H1 (cell line): Measurements from ENCODE around the gene OR7E24. TPM values are rescaled to one million over a fixed set of nuclear protein-coding genes. Genes with fewer than 3 reads are reported as not detected.

Experiments used
- CTCF ChIA-PET: fragments of 300-600 bp; sonication (Branson Sonifier 250); formaldehyde crosslinking; loops from one replicate; lab custom pipeline; 2021; ENCODE audit not compliant: partially characterized antibody; lab: Charles Lee
- POLR2A ChIA-PET: fragments of 300-600 bp; sonication (Branson Sonifier 250); formaldehyde crosslinking; loops from one replicate; lab custom pipeline; 2021; ENCODE audit warnings: inconsistent platforms; ENCODE audit not compliant: partially characterized antibody; lab: Charles Lee
- DNase-seq, 2 experiments: peaks; one replicate each; pipeline versions ENCODE4 v3.0.0 to v3.0.0-alpha.2; 2010 to 2022; ENCODE audit warnings: low spot score in 2 of 2, low read depth in 1 of 2, mixed read lengths in 1 of 2
- FAIRE-seq: peaks from 2 replicates; lab custom pipeline; 2011; peaks lifted over from hg19 to GRCh38; lab: Jason Lieb, UNC
- H2AFZ ChIP-seq: 2 replicates; pipeline ENCODE4 v1.8.1; 2012; ENCODE audit warnings: low read length, inconsistent platforms
- H2AK5ac ChIP-seq: 2 replicates; pipeline ENCODE4 v1.6.1; 2013; ENCODE audit warnings: low read depth, low read length
- H2BK120ac ChIP-seq: replicated peaks from 2 replicates; pipeline ENCODE3; 2013; ENCODE audit warnings: low read depth, low read length, inconsistent platforms
- H2BK12ac ChIP-seq: 2 replicates; pipeline ENCODE4 v1.6.1; 2013; ENCODE audit warnings: low read depth, low read length
- H2BK15ac ChIP-seq: 2 replicates; pipeline ENCODE4 v1.6.1; 2013; ENCODE audit warnings: low read length
- H2BK20ac ChIP-seq: 2 replicates; pipeline ENCODE4 v1.6.1; 2013; ENCODE audit warnings: low read length
- H2BK5ac ChIP-seq: 2 replicates; pipeline ENCODE4 v1.6.1; 2013; ENCODE audit warnings: low read depth, low read length
- H3K14ac ChIP-seq: 2 replicates; pipeline ENCODE4 v1.6.1; 2013; ENCODE audit warnings: inconsistent platforms; ENCODE audit not compliant: insufficient read length
- H3K18ac ChIP-seq: 2 replicates; pipeline ENCODE4 v1.6.1; 2013; ENCODE audit warnings: low read length; ENCODE audit errors: extremely low read depth
- H3K23ac ChIP-seq: 2 replicates; pipeline ENCODE4 v1.6.1; 2013; ENCODE audit warnings: inconsistent platforms; ENCODE audit not compliant: insufficient read length
- H3K23me2 ChIP-seq: 2 replicates; pipeline ENCODE4 v1.6.1; 2013; ENCODE audit warnings: low read depth, low read length
- H3K27ac ChIP-seq: 2 replicates; pipeline ENCODE4 v1.6.1; 2011; ENCODE audit warnings: low read depth, low read length, inconsistent platforms
- H3K27me3 ChIP-seq, 4 experiments: replicated peaks in 1 of 4; 1 replicate in 1 of 4; 2 replicates in 3 of 4; pipeline versions ENCODE4 v1.6.1 to v1.8.1; 2011 to 2013; ENCODE audit warnings: low read length in 3 of 4, mild to moderate bottlenecking in 3 of 4, inconsistent platforms in 2 of 4, mixed read lengths in 2 of 4, moderate library complexity in 1 of 4; ENCODE audit not compliant: control insufficient read depth in 3 of 4, insufficient read depth in 3 of 4; ENCODE audit errors: extremely low read depth in 1 of 4
- H3K36me3 ChIP-seq, 4 experiments: 2 replicates each; pipeline versions ENCODE4 v1.6.1 to v1.8.1; 2011 to 2013; ENCODE audit warnings: mild to moderate bottlenecking in 4 of 4, low read length in 3 of 4, moderate library complexity in 2 of 4, control low read depth in 1 of 4, inconsistent platforms in 1 of 4; ENCODE audit not compliant: insufficient read depth in 4 of 4, control insufficient read depth in 2 of 4
- H3K4ac ChIP-seq: replicated peaks from 2 replicates; pipeline ENCODE3; 2013; ENCODE audit warnings: low read length, low read depth, mixed read lengths, inconsistent platforms; ENCODE audit not compliant: insufficient read length
- H3K4me1 ChIP-seq, 4 experiments: replicated peaks in 1 of 4; 1 replicate in 1 of 4; 2 replicates in 3 of 4; pipeline versions ENCODE4 v1.6.1 to v1.8.1; 2011 to 2013; ENCODE audit warnings: low read length in 3 of 4, inconsistent platforms in 2 of 4, mixed read lengths in 1 of 4; ENCODE audit not compliant: insufficient read depth in 4 of 4, control insufficient read depth in 3 of 4
- H3K4me2 ChIP-seq, 2 experiments: 2 replicates each; pipeline versions ENCODE4 v1.6.1 to v1.8.1; 2011 to 2013; ENCODE audit warnings: low read depth in 2 of 2, low read length in 2 of 2, control low read depth in 1 of 2, inconsistent platforms in 1 of 2, mild to moderate bottlenecking in 1 of 2; ENCODE audit not compliant: insufficient read depth in 1 of 2
- H3K4me3 ChIP-seq, 4 experiments: fragments of 200-600, 300-600 bp in 1 of 4; sonication (generic), shearing (Covaris generic), sonication (Bioruptor Twin) in 1 of 4; 2 replicates each; pipeline versions ENCODE4 v1.5.1 to v1.8.1; 2011 to 2016; ENCODE audit warnings: low read length in 4 of 4, low read depth in 3 of 4, control low read depth in 2 of 4, inconsistent platforms in 2 of 4, mild to moderate bottlenecking in 2 of 4, mixed read lengths in 1 of 4, moderate library complexity in 1 of 4; ENCODE audit not compliant: insufficient read depth in 2 of 4; ENCODE audit errors: extremely low read depth in 1 of 4
- H3K56ac ChIP-seq: replicated peaks from 2 replicates; pipeline ENCODE3; 2013; ENCODE audit warnings: low read depth, mild to moderate bottlenecking, mixed read lengths, low read length, inconsistent platforms; ENCODE audit not compliant: insufficient read length
- H3K79me1 ChIP-seq: 2 replicates; pipeline ENCODE4 v1.6.1; 2013; ENCODE audit warnings: low read depth, low read length, control low read depth
- H3K79me2 ChIP-seq, 2 experiments: 2 replicates each; pipeline versions ENCODE4 v1.6.1 to v1.8.1; 2012 to 2013; ENCODE audit warnings: low read length in 2 of 2, mild to moderate bottlenecking in 2 of 2, inconsistent platforms in 1 of 2; ENCODE audit not compliant: insufficient read depth in 2 of 2, control insufficient read depth in 1 of 2
- H3K9ac ChIP-seq, 4 experiments: replicated peaks in 1 of 4; 1 replicate in 1 of 4; 2 replicates in 3 of 4; pipeline versions ENCODE4 v1.6.1 to v1.8.1; 2011 to 2013; ENCODE audit warnings: low read depth in 3 of 4, low read length in 3 of 4, control low read depth in 2 of 4, mild to moderate bottlenecking in 2 of 4, moderate library complexity in 2 of 4, inconsistent platforms in 1 of 4; ENCODE audit errors: extremely low read depth in 1 of 4
- H3K9me3 ChIP-seq, 2 experiments: 2 replicates each; pipeline versions ENCODE4 v1.6.1 to v1.8.1; 2012 to 2013; ENCODE audit warnings: mild to moderate bottlenecking in 2 of 2, moderate library complexity in 2 of 2, control low read depth in 1 of 2, inconsistent platforms in 1 of 2, low read depth in 1 of 2, low read length in 1 of 2, mixed read lengths in 1 of 2; ENCODE audit not compliant: insufficient read depth in 2 of 2
- H4K20me1 ChIP-seq, 2 experiments: replicated peaks in 1 of 2; 2 replicates each; pipeline versions ENCODE3 to v1.8.1; 2011 to 2013; ENCODE audit warnings: inconsistent platforms in 2 of 2, low read length in 2 of 2, mild to moderate bottlenecking in 1 of 2; ENCODE audit not compliant: insufficient read depth in 2 of 2, control insufficient read depth in 1 of 2
- H4K5ac ChIP-seq: 2 replicates; pipeline ENCODE4 v1.6.1; 2013; ENCODE audit warnings: low read length, low read depth, mixed read lengths, inconsistent platforms; ENCODE audit not compliant: insufficient read length
- H4K8ac ChIP-seq: 2 replicates; pipeline ENCODE4 v1.8.0; 2013; ENCODE audit warnings: mild to moderate bottlenecking, moderate library complexity, low read length, inconsistent platforms; ENCODE audit not compliant: insufficient read depth; ENCODE audit errors: extremely low read depth
- H4K91ac ChIP-seq: replicated peaks from 2 replicates; pipeline ENCODE3; 2013; ENCODE audit warnings: low read length, mixed read lengths, inconsistent platforms; ENCODE audit not compliant: insufficient read length
- CEBPB ChIP-seq: IDR thresholded peaks from 2 replicates; pipeline ENCODE4 v1.6.1; 2012; ENCODE audit warnings: low read depth, low read length
- CHD1 ChIP-seq: IDR thresholded peaks from 2 replicates; pipeline ENCODE4 v1.6.1; 2012; ENCODE audit warnings: low read depth, low read length, improper control_type of control experiment
- EP300 ChIP-seq, 2 experiments: IDR thresholded peaks; 1 replicate in 1 of 2; 2 replicates in 1 of 2; pipeline ENCODE4 v1.6.1; 2011 to 2012; ENCODE audit warnings: low read depth in 2 of 2, low read length in 2 of 2, mild to moderate bottlenecking in 2 of 2, borderline replicate concordance in 1 of 2, inconsistent platforms in 1 of 2, moderate library complexity in 1 of 2
- GABPA ChIP-seq: IDR thresholded peaks from 2 replicates; pipeline ENCODE4 v1.6.1; 2011; ENCODE audit warnings: mild to moderate bottlenecking, low read length, moderate library complexity, borderline replicate concordance; ENCODE audit not compliant: insufficient read depth
- KDM1A ChIP-seq: fragments of 200-600, 300-600 bp; sonication (generic); IDR thresholded peaks from 2 replicates; pipeline ENCODE4 v1.7.1; 2016; ENCODE audit warnings: mild to moderate bottlenecking, low read length, borderline replicate concordance
- NANOG ChIP-seq: IDR thresholded peaks from 2 replicates; pipeline ENCODE4 v1.6.1; 2011; ENCODE audit warnings: low read length, low read depth, mild to moderate bottlenecking, inconsistent platforms; ENCODE audit not compliant: insufficient read depth, poor library complexity, severe bottlenecking
- RFX5 ChIP-seq: IDR thresholded peaks from 2 replicates; pipeline ENCODE4 v1.6.1; 2011; ENCODE audit warnings: low read depth, low read length, improper control_type of control experiment, borderline replicate concordance
- SIN3A ChIP-seq, 2 experiments: IDR thresholded peaks in 1 of 2; conservative IDR thresholded peaks in 1 of 2; 2 replicates each; pipeline ENCODE4 v1.6.1; 2011 to 2012; ENCODE audit warnings: low read length in 2 of 2, improper control_type of control experiment in 1 of 2, low read depth in 1 of 2, mild to moderate bottlenecking in 1 of 2
- SIRT6 ChIP-seq: IDR thresholded peaks from one replicate; pipeline ENCODE4 v1.7.1; 2012; ENCODE audit warnings: low read length, inconsistent platforms
- SP4 ChIP-seq: IDR thresholded peaks from 2 replicates; pipeline ENCODE4 v1.6.1; 2012; ENCODE audit warnings: low read length, inconsistent platforms
- SUZ12 ChIP-seq: fragments of 200-600 bp; sonication (generic); IDR thresholded peaks from 2 replicates; pipeline ENCODE4 v1.6.1; 2012; ENCODE audit warnings: mild to moderate bottlenecking, inconsistent platforms, low read length, moderate library complexity, mixed read lengths
- TAF1 ChIP-seq: IDR thresholded peaks from 2 replicates; pipeline ENCODE4 v1.6.1; 2011; ENCODE audit warnings: mild to moderate bottlenecking, low read depth, low read length
- TEAD4 ChIP-seq: IDR thresholded peaks from 2 replicates; pipeline ENCODE4 v1.6.1; 2012; ENCODE audit warnings: low read depth, low read length, inconsistent platforms, mixed read lengths
- WGBS, 2 experiments: shearing (Covaris generic) in 1 of 2; methylation state at CpG; one replicate each; pipeline versions ENCODE4 v1.1.6 to v1.1.7; 2013 to 2015; ENCODE audit warnings: low lambda C conversion rate in 2 of 2, mixed read lengths in 2 of 2, inconsistent platforms in 1 of 2, low coverage in 1 of 2, missing lambda C conversion rate in 1 of 2; ENCODE audit not compliant: insufficient replicate concordance in 2 of 2, insufficient coverage in 1 of 2, insufficient read length in 1 of 2; ENCODE audit errors: extremely low coverage in 1 of 2, missing lambda C conversion rate in 1 of 2; 5-methylcytosine and 5-hydroxymethylcytosine counted together
- long read RNA-seq, 2 experiments: library from RNA in 1 of 2; library from capped mRNA in 1 of 2; stranded (forward); transcript quantifications; one replicate each; pipeline ENCODE4 v2.0.0, GENCODE V29; 2021; ENCODE audit warnings: inconsistent platforms in 1 of 2
- polyA minus RNA-seq, 3 experiments: library from RNA; depleted of rRNA, polyadenylated mRNA; stranded (reverse); fragments of >200 nt; gene quantifications; 1 replicate in 2 of 3; 2 replicates in 1 of 3; pipeline ENCODE4 v1.2.3, GENCODE V29; 2011
- polyA plus RNA-seq, 7 experiments: library from polyadenylated mRNA; depleted of rRNA in 3 of 7; stranded (reverse) in 5 of 7; unstranded in 2 of 7; fragments of >200 nt in 5 of 7; fragments of 200-250 nt in 2 of 7; gene quantifications; 1 replicate in 5 of 7; 2 replicates in 1 of 7; 4 replicates in 1 of 7; pipeline versions ENCODE4 v1.2.1 to v1.2.3, GENCODE V29; 2011 to 2013; ENCODE audit warnings: missing spikeins in 2 of 7, mixed read lengths in 2 of 7
- total RNA-seq: library from RNA; stranded (reverse); fragmentation: NEBNext Ultra II Directional; extraction: Animal tissue kit (Norgen Biotek cat#: 25700); gene quantifications from 2 replicates; pipeline ENCODE4 v1.2.1, GENCODE V29; 2021

Gene OR7E24
- total RNA-seq = not detected in 2 replicates
- not detected in 2 replicates for polyA plus RNA-seq (2011; rRNA removed)
- polyA plus RNA-seq (2011; cell fraction: cytosol; rRNA removed) = not detected
- polyA plus RNA-seq (2011; cell fraction: nucleus; rRNA removed) = not detected
- polyA plus RNA-seq (2012, experiment 1 of 2) = not detected in 4 replicates
- not detected for polyA plus RNA-seq (2012, experiment 2 of 2)
- not detected for polyA plus RNA-seq (2013, experiment 1 of 2)
- polyA plus RNA-seq (2013, experiment 2 of 2) = not detected
- not detected in 2 replicates for polyA minus RNA-seq (2011; rRNA and poly(A)+ RNA removed)
- not detected for polyA minus RNA-seq (2011; cell fraction: cytosol; rRNA and poly(A)+ RNA removed)
- not detected for polyA minus RNA-seq (2011; cell fraction: nucleus; rRNA and poly(A)+ RNA removed)
- long read RNA-seq, experiment 1 = 0 reads
- long read RNA-seq, experiment 2 = 0 reads

DNA sequence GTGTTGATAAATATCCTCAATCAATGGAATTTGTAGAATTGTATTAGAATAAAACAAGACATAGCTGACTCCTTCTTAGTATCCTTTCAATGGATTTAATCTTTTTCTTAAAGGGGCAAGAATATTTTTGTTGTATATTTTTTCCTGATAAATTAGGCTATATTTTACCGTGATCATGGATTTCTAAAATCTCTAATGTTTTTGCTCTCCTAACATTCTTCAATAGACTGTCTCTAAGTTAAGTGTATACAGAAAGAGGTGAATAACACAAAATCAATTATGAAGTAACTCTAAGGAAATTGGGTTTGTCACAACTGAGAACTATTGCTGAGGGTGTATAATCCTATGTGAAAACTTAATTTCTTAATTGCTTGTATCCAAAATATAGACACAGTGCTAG is at the start of gene OR7E24:
Gene OR7E24 (plus strand): TSS at position 301 of the 400 bp plus-strand sequence. CDS start 114 bp downstream, outside the sequence.
- Histone ChIP-seq H4K20me1 (no peaks in the 10 kb centered on the region), H2AK5ac (no peak within 1 kb of the TSS), H3K9ac (no peak within 1 kb of the TSS), H4K8ac (no peak within 1 kb of the TSS), H2BK5ac (no peak within 1 kb of the TSS), H3K9me3 (peaks cover 49 to 71% of the 10 kb centered on the region in 2 experiments), H3K18ac (no peak within 1 kb of the TSS), H4K91ac (no peak within 1 kb of the TSS), H3K27me3 (no peaks in the 10 kb centered on the region), H3K79me2 (no peaks in the 10 kb centered on the region), H3K14ac (no peak within 1 kb of the TSS), H3K27ac (no peak within 1 kb of the TSS), H3K4me2 (no peak within 1 kb of the TSS), H2BK120ac (no peak within 1 kb of the TSS), H3K36me3 (no peaks in the 10 kb centered on the region), H2BK20ac (no peak within 1 kb of the TSS), H4K5ac (no peak within 1 kb of the TSS), H3K4me1 (no peaks in the 10 kb centered on the region), H3K79me1 (no peaks in the 10 kb centered on the region), H2BK12ac (no peak within 1 kb of the TSS), H2AFZ (no peak within 1 kb of the TSS), H3K4me3 (no peak within 1 kb of the TSS), H2BK15ac (no peak within 1 kb of the TSS), H3K4ac (no peak within 1 kb of the TSS), H3K56ac (no peak within 1 kb of the TSS), H3K23me2 (no peaks in the 10 kb centered on the region), H3K23ac (no peak within 1 kb of the TSS)
- FAIRE-seq = no peak
- POLR2A ChIA-PET = no interaction called here
- WGBS, 2 experiments = 73% methylated on average over 1 of the region's 1 CpG; no CpG with 5 or more reads in 1 of the 2 experiments
- CTCF ChIA-PET = no interaction called here
- no peak for DNase-seq
- no peak for TF ChIP-seq CHD1
- TF ChIP-seq CEBPB = no peak
- TF ChIP-seq NANOG = no peak
- TF ChIP-seq GABPA = no peak
- TF ChIP-seq EP300 (IDR thresholded peaks at IDR 0.05; ENCODE audit: borderline replicate concordance in 1 of 2, low read depth in 2 of 2, low read length in 2 of 2) = no peak
- TF ChIP-seq TAF1 = no peak
- no peak for TF ChIP-seq SIN3A (conservative IDR thresholded peaks at IDR 0.05 in 1 of 2, IDR thresholded peaks at IDR 0.05 in 1 of 2; ENCODE audit: low read depth in 1 of 2, low read length in 2 of 2)
- no peak for TF ChIP-seq SIRT6
- TF ChIP-seq SUZ12 = no peak
- no peak for TF ChIP-seq KDM1A
- no peak for TF ChIP-seq SP4
- no peak for TF ChIP-seq RFX5
- TF ChIP-seq TEAD4 = no peak
